Measurements from ENCODE around the gene MRC2.
"Not testable (repeated sequence)": the region's sequence is repeated elsewhere in the genome, so short reads cannot be mapped to it uniquely, and the experiment has no call there.

Gene MRC2

DNA sequence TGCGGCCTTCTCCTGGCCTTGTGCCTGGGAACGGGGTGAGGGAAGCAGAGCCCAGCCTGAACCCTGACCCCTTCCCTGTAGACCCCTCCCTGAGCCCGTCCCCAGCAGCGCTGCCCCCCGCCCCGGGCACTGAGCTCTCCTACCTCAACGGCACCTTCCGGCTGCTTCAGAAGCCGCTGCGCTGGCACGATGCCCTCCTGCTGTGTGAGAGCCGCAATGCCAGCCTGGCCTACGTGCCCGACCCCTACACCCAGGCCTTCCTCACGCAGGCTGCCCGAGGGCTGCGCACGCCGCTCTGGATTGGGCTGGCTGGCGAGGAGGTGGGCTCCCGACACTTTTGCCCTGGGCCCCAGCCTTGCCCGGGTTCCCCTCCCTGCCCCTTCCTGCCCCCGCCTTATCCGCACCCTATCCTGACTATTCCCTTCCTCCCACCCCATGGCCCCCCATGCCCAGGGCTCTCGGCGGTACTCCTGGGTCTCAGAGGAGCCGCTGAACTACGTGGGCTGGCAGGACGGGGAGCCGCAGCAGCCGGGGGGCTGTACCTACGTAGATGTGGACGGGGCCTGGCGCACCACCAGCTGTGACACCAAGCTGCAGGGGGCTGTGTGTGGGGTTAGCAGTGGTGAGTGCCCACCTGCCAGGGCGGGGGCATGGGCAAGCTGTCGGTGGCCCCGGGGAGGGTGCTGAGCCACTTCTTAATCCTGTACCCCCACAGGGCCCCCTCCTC, 62.1 kb downstream of the MRC2 start:
- Histone ChIP-seq H3K4me3 (ENCODE audit: insufficient read depth, low read depth, low read length) (no peak overlapping the region), H3K36me3 (ENCODE audit: control insufficient read depth, insufficient read depth, low read length) (peaks cover 9% of the 10 kb centered on the region), H3K27ac (ENCODE audit: insufficient read depth, low read depth, low read length, poor library complexity, severe bottlenecking) (no peak overlapping the region), H3K9me3 (ENCODE audit: control insufficient read depth, low read length) (no peaks in the 10 kb centered on the region), H3K4me1 (ENCODE audit: control insufficient read depth, insufficient read depth, low read length) (peaks cover 7% of the 10 kb centered on the region), H3K27me3 (ENCODE audit: control insufficient read depth, insufficient read depth, low read length, poor library complexity, severe bottlenecking) (no peaks in the 10 kb centered on the region)
- 89% methylated on average over 37 of the region's 37 CpGs for WGBS, 2 experiments

GRCh38 chr17:62690168-62690897, 62.9 kb downstream of the MRC2 start:
- peaks cover 8% of the 10 kb centered on the region for H3K36me3 ChIP-seq (ENCODE audit: control insufficient read depth, insufficient read depth, low read length)
- peaks cover 13% of the 10 kb centered on the region for H3K4me1 ChIP-seq (ENCODE audit: control insufficient read depth, insufficient read depth, low read length)
- no peaks in the 10 kb centered on the region for H3K9me3 ChIP-seq (ENCODE audit: control insufficient read depth, low read length)
- H3K4me3 ChIP-seq (ENCODE audit: insufficient read depth, low read depth, low read length): no peak overlapping the region
- no peaks in the 10 kb centered on the region for H3K27me3 ChIP-seq (ENCODE audit: control insufficient read depth, insufficient read depth, low read length, poor library complexity, severe bottlenecking)
- H3K27ac ChIP-seq (ENCODE audit: insufficient read depth, low read depth, low read length, poor library complexity, severe bottlenecking): no peak overlapping the region
- WGBS, 2 experiments: 92 to 95% methylated on average over 19 of the region's 19 CpGs

- not testable (repeated sequence) for H3K27me3 ChIP-seq (ENCODE audit: control insufficient read depth, insufficient read depth, low read length, poor library complexity, severe bottlenecking); H3K36me3 ChIP-seq (ENCODE audit: control insufficient read depth, insufficient read depth, low read length); H3K9me3 ChIP-seq (ENCODE audit: control insufficient read depth, low read length); H3K4me3 ChIP-seq (ENCODE audit: insufficient read depth, low read depth, low read length); H3K27ac ChIP-seq (ENCODE audit: insufficient read depth, low read depth, low read length, poor library complexity, severe bottlenecking)
- peaks cover 13% of the 10 kb centered on the region for H3K4me1 ChIP-seq (ENCODE audit: control insufficient read depth, insufficient read depth, low read length)
- WGBS, 2 experiments: 93 to 95% methylated on average over 8 of the region's 8 CpGs
Observed at GRCh38 chr17:62691589-62691915, 64.1 kb downstream of the MRC2 start.

- Histone ChIP-seq H3K4me3 (ENCODE audit: insufficient read depth, low read depth, low read length) (no peak overlapping the region), H3K9me3 (ENCODE audit: control insufficient read depth, low read length) (no peaks in the 10 kb centered on the region), H3K27me3 (ENCODE audit: control insufficient read depth, insufficient read depth, low read length, poor library complexity, severe bottlenecking) (no peaks in the 10 kb centered on the region), H3K27ac (ENCODE audit: insufficient read depth, low read depth, low read length, poor library complexity, severe bottlenecking) (no peak overlapping the region), H3K36me3 (ENCODE audit: control insufficient read depth, insufficient read depth, low read length) (peaks cover 6% of the 10 kb centered on the region), H3K4me1 (ENCODE audit: control insufficient read depth, insufficient read depth, low read length) (peaks cover 13% of the 10 kb centered on the region)
- WGBS, 2 experiments: 93 to 94% methylated on average over 20 of the region's 20 CpGs
Observed at GRCh38 chr17:62692159-62692651, 64.7 kb downstream of the MRC2 start.

GRCh38 chr17:62692721-62693431, 65.4 kb downstream of the MRC2 start:
- 87 to 89% methylated on average over 14 of the region's 14 CpGs for WGBS, 2 experiments
- Histone ChIP-seq H3K4me1 (ENCODE audit: control insufficient read depth, insufficient read depth, low read length) (peaks cover 13% of the 10 kb centered on the region), H3K27me3 (ENCODE audit: control insufficient read depth, insufficient read depth, low read length, poor library complexity, severe bottlenecking) (no peaks in the 10 kb centered on the region), H3K27ac (ENCODE audit: insufficient read depth, low read depth, low read length, poor library complexity, severe bottlenecking) (no peak overlapping the region), H3K9me3 (ENCODE audit: control insufficient read depth, low read length) (no peaks in the 10 kb centered on the region), H3K36me3 (ENCODE audit: control insufficient read depth, insufficient read depth, low read length) (peaks cover 6% of the 10 kb centered on the region), H3K4me3 (ENCODE audit: insufficient read depth, low read depth, low read length) (no peak overlapping the region)

DNA sequence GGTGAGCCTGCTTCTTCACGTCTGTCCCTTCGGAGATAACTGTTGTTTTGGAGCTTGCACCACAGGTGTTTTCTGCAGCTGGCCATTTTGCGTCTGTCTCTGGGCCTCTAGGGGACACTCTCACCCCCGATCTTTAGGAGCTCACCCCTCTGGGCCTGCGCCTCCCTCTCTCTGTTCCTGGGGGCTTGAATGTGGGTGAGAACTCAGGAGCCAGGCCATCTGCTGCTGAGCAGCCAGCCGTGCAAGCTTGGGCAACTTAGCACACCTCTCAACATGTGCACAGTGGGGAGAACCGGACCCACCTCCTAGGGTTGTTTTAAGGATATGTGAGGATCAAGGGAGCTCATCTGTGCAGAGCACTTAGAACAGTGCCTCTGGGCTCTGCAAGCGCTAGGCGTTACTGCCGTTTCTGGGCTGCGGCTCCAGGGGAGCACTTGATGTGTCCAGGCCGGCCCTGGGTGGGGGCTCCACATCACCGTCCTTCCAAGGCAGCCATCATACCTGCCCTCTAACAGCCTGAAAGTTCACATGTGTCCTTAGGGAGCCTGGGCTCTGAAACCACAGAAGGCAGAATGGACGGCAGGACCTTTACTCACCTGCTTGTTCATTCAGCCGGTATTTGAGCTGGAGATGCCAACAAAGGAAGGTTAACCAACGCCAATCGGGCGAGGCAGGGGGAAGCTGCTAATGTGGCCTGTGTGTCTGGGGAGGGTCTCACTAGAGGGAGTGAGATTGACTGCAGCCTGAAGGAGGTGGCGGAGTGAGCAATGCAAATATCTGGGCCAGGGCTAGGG, 66.3 kb downstream of the MRC2 start:
- Histone ChIP-seq H3K27ac (ENCODE audit: insufficient read depth, low read depth, low read length, poor library complexity, severe bottlenecking) (no peak overlapping the region), H3K4me1 (ENCODE audit: control insufficient read depth, insufficient read depth, low read length) (peaks cover 13% of the 10 kb centered on the region), H3K36me3 (ENCODE audit: control insufficient read depth, insufficient read depth, low read length) (peaks cover 6% of the 10 kb centered on the region), H3K27me3 (ENCODE audit: control insufficient read depth, insufficient read depth, low read length, poor library complexity, severe bottlenecking) (no peaks in the 10 kb centered on the region), H3K4me3 (ENCODE audit: insufficient read depth, low read depth, low read length) (no peak overlapping the region), H3K9me3 (ENCODE audit: control insufficient read depth, low read length) (no peaks in the 10 kb centered on the region)
- 90% methylated on average over 19 of the region's 19 CpGs for WGBS, 2 experiments

DNA sequence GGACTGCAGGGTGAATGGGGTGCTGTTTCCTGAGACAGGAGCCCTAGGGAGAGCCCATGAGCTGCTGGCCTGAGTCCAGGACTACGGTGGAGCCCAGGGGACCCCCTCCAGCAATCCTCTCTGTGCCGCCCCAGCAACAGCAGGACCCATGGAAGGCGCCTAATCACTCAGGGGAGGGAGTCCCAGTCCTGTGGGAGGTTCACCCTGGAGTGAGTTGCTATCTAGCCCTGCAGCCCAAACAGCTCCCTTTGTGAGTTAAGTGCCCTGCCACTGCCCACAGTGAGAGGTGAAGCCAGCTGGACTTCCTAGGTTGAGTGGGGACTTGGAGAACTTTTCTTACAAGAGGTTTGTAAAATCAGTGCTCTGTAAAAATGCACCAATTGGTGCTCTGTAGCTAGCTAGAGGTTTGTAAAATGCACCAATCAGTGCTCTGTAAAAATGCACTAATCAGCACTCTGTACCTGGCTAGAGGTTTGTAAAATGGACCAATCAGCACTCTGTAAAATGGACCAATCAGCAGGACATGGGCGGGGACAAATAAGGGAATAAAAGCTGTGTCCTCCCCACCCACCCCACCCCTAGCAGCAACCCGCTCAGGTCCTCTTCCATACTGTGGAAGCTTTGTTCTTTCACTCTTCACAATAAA, 67.7 kb downstream of the MRC2 start:
- H3K27ac ChIP-seq (ENCODE audit: insufficient read depth, low read depth, low read length, poor library complexity, severe bottlenecking); H3K36me3 ChIP-seq (ENCODE audit: control insufficient read depth, insufficient read depth, low read length); H3K4me3 ChIP-seq (ENCODE audit: insufficient read depth, low read depth, low read length); H3K27me3 ChIP-seq (ENCODE audit: control insufficient read depth, insufficient read depth, low read length, poor library complexity, severe bottlenecking); H3K9me3 ChIP-seq (ENCODE audit: control insufficient read depth, low read length): not testable (repeated sequence)
- 93 to 95% methylated on average over 5 of the region's 5 CpGs for WGBS, 2 experiments
- H3K4me1 ChIP-seq (ENCODE audit: control insufficient read depth, insufficient read depth, low read length): peaks cover 13% of the 10 kb centered on the region

- no peak overlapping the region for H3K4me3 ChIP-seq (ENCODE audit: insufficient read depth, low read depth, low read length)
- no peaks in the 10 kb centered on the region for H3K27me3 ChIP-seq (ENCODE audit: control insufficient read depth, insufficient read depth, low read length, poor library complexity, severe bottlenecking)
- 95 to 96% methylated on average over 10 of the region's 10 CpGs for WGBS, 2 experiments
- H3K36me3 ChIP-seq (ENCODE audit: control insufficient read depth, insufficient read depth, low read length): no peaks in the 10 kb centered on the region
- peaks cover 13% of the 10 kb centered on the region for H3K4me1 ChIP-seq (ENCODE audit: control insufficient read depth, insufficient read depth, low read length)
- no peaks in the 10 kb centered on the region for H3K9me3 ChIP-seq (ENCODE audit: control insufficient read depth, low read length)
- H3K27ac ChIP-seq (ENCODE audit: insufficient read depth, low read depth, low read length, poor library complexity, severe bottlenecking): no peak overlapping the region
Observed at GRCh38 chr17:62696256-62696655, 68.8 kb downstream of the MRC2 start.

- H3K36me3 ChIP-seq (ENCODE audit: control insufficient read depth, insufficient read depth, low read length): no peaks in the 10 kb centered on the region
- H3K4me3 ChIP-seq (ENCODE audit: insufficient read depth, low read depth, low read length): no peak overlapping the region
- no peaks in the 10 kb centered on the region for H3K9me3 ChIP-seq (ENCODE audit: control insufficient read depth, low read length)
- H3K27me3 ChIP-seq (ENCODE audit: control insufficient read depth, insufficient read depth, low read length, poor library complexity, severe bottlenecking): peaks cover 3% of the 10 kb centered on the region
- peaks cover 13% of the 10 kb centered on the region for H3K4me1 ChIP-seq (ENCODE audit: control insufficient read depth, insufficient read depth, low read length)
- 90 to 91% methylated on average over 27 of the region's 27 CpGs for WGBS, 2 experiments
- no peak overlapping the region for H3K27ac ChIP-seq (ENCODE audit: insufficient read depth, low read depth, low read length, poor library complexity, severe bottlenecking)
Observed at GRCh38 chr17:62696726-62697490, 69.4 kb downstream of the MRC2 start.

All from ectodermal cell (in vitro differentiated cells).